ENCODE results near the gene ZMYM5. TPM values are rescaled to one million over a fixed set of nuclear protein-coding genes. Genes with fewer than 3 reads are reported as not detected.
"Not testable (repeated sequence)": the region's sequence is repeated elsewhere in the genome, so short reads cannot be mapped to it uniquely, and the experiment has no call there.

ZMYM5 gene
- total and polyA plus RNA-seq, 2 of the 8 experiments (the other 6 are each of a cell fraction or from before 2014, with no cell fraction given), result 4.9 to 7.9 TPM

DNA sequence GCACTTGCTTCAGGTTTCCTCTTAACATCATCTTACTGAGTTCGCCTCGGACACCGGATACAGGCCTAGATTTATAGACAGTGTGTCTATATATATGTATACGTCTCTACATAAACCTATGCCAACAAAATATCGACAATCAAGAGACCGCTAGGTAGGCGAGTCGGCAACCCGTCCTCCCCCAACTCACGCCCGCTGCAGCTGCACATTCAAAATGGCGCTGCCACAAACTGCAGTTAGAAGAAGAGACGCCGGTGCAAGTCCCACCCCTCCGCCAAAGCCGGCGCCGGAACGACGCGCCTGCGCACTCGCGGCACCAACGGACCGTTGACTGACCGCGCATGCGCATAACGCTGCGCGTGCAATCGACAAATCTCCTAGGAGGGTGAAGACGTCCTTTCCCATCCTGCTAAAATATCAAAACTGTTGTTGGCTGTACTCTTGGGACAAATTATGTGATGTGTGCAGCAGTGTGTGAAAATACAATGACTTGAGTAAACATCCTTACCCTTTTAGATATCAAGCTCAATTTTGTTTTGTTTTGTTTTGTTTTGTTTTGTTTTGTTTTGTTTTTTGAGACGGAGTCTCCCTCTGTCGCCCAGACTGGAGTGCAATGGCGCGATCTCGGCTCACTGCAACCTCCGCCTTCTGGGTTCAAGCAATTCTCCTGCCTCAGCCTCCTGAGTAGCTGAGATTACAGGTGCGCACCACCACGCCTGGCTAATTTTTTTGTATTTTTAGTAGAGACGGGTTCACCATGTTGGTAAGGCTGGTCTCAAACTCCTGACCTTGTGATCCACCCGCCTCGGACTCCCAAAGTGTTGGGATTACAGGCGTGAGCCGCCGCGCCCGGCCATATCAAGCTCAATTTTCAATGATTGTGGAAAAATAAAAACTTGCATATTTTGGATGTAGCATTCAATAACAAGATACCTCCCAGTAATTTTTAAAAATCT lies 80.4 kb downstream of the ZMYM5 start, which contains the start of gene PSPC1:
Gene PSPC1 (minus strand): TSS at position 219 of the 956 bp plus-strand sequence. CDS start 188 bp downstream, at position 31.
- peaks cover 16 to 23% of the 10 kb centered on the region in 2 experiments for H3K79me2 ChIP-seq (ENCODE audit: control insufficient read depth in 1 of 2, insufficient read depth in 2 of 2, low read length in 2 of 2)
- POLR2A ChIA-PET (ENCODE audit: partially characterized antibody), result interaction anchor here (0.6 to 2.7 kb wide), 11 partner anchors 9 to 205 kb away, joined by 3 to 18 read pairs (median 4); partner anchors contain the start of gene ZMYM5
- H3K27me3 ChIP-seq (replicated peaks in 1 of 4; ENCODE audit: control insufficient read depth in 3 of 4, extremely low read depth in 1 of 4, insufficient read depth in 3 of 4, low read length in 3 of 4); H3K79me1 ChIP-seq (ENCODE audit: low read depth, low read length); H3K23me2 ChIP-seq (ENCODE audit: low read depth, low read length); H3K23ac ChIP-seq (ENCODE audit: insufficient read length); H4K20me1 ChIP-seq (replicated peaks in 1 of 2; ENCODE audit: control insufficient read depth in 1 of 2, insufficient read depth in 2 of 2, low read length in 2 of 2); H3K14ac ChIP-seq (ENCODE audit: insufficient read length); H3K4me1 ChIP-seq (replicated peaks in 1 of 4; ENCODE audit: control insufficient read depth in 3 of 4, insufficient read depth in 4 of 4, low read length in 3 of 4); H3K9me3 ChIP-seq (ENCODE audit: insufficient read depth in 2 of 2, low read depth in 1 of 2, low read length in 1 of 2); H3K36me3 ChIP-seq (ENCODE audit: control insufficient read depth in 2 of 4, insufficient read depth in 4 of 4, low read length in 3 of 4); H2BK20ac ChIP-seq (ENCODE audit: low read length): not testable (repeated sequence)
- peak within 1 kb of the TSS; percentile 34 to 72 for H3K4me2 ChIP-seq (ENCODE audit: insufficient read depth in 1 of 2, low read depth in 2 of 2, low read length in 2 of 2)
- H2AK5ac ChIP-seq (ENCODE audit: low read depth, low read length), result peak within 1 kb of the TSS; percentile 91; the same call in 1 of the 2 replicates
- H3K27ac ChIP-seq (ENCODE audit: low read depth, low read length), result peak within 1 kb of the TSS; percentile 86
- peak within 1 kb of the TSS; percentile 96 to 99 (median 96) for H3K9ac ChIP-seq (replicated peaks in 1 of 4; ENCODE audit: extremely low read depth in 1 of 4, low read depth in 3 of 4, low read length in 3 of 4)
- peak within 1 kb of the TSS; percentile 93 for H4K91ac ChIP-seq (replicated peaks; ENCODE audit: insufficient read length, low read length)
- H2AFZ ChIP-seq (ENCODE audit: low read length), result peak within 1 kb of the TSS; percentile 38; the same call in 1 of the 2 replicates
- DNase-seq (ENCODE audit: low read depth in 1 of 2, low spot score in 2 of 2), result peak; percentile 90 to 96
- peak within 1 kb of the TSS; percentile 75 for H4K5ac ChIP-seq (ENCODE audit: insufficient read length, low read depth, low read length)
- FAIRE-seq, result peak; percentile 95
- 29% methylated on average over 50 of the region's 50 CpGs; no CpG with 5 or more reads in 1 of the 2 experiments for WGBS, 2 experiments (ENCODE audit: extremely low coverage in 1 of 2, insufficient coverage in 1 of 2, insufficient read length in 1 of 2, insufficient replicate concordance in 2 of 2, low coverage in 1 of 2, low lambda C conversion rate in 2 of 2, missing lambda C conversion rate in 1 of 2)
- 0 out of 2 replicates have a peak within 1 kb of the TSS, but pooled peaks have one; percentile 19 for H2BK15ac ChIP-seq (ENCODE audit: low read length)
- peak within 1 kb of the TSS; percentile 94 for H4K8ac ChIP-seq (ENCODE audit: extremely low read depth, insufficient read depth, low read length)
- H2BK120ac ChIP-seq (replicated peaks; ENCODE audit: low read depth, low read length), result peak within 1 kb of the TSS; percentile 57
- peak within 1 kb of the TSS; percentile 93 for H2BK5ac ChIP-seq (ENCODE audit: low read depth, low read length)
- CTCF ChIA-PET (ENCODE audit: partially characterized antibody), result interaction anchor here (1.0 to 1.5 kb wide), 3 partner anchors 9 to 23 kb away, joined by 3 to 4 read pairs (median 4); no protein-coding TSS in a partner anchor
- peak within 1 kb of the TSS; percentile 92 for H3K56ac ChIP-seq (replicated peaks; ENCODE audit: insufficient read length, low read depth, low read length)
- peak within 1 kb of the TSS; percentile 91 for H3K4ac ChIP-seq (replicated peaks; ENCODE audit: insufficient read length, low read depth, low read length)
- H3K18ac ChIP-seq (ENCODE audit: extremely low read depth, low read length), result peak within 1 kb of the TSS; percentile 85
- peak within 1 kb of the TSS; percentile 84 for H2BK12ac ChIP-seq (ENCODE audit: low read depth, low read length)
- peak within 1 kb of the TSS; percentile 87 to 97 (median 95) for H3K4me3 ChIP-seq (ENCODE audit: extremely low read depth in 1 of 4, insufficient read depth in 2 of 4, low read depth in 3 of 4, low read length in 4 of 4)
- TF ChIP-seq CHD1 (IDR thresholded peaks at IDR 0.05; ENCODE audit: low read depth, low read length) (peak; percentile 65), NRF1 (IDR thresholded peaks at IDR 0.05; ENCODE audit: low read depth, low read length) (peak; percentile 71), YY1 (IDR thresholded peaks at IDR 0.05; ENCODE audit: low read depth, low read length) (peak; percentile 96), PHF8 (conservative IDR thresholded peaks at IDR 0.05; ENCODE audit: low read depth, low read length) (peak; percentile 81), SP1 (IDR thresholded peaks at IDR 0.05; ENCODE audit: low read depth, low read length) (0 out of 2 replicates have a peak, but pooled peaks have one; percentile 43), TAF7 (optimal IDR thresholded peaks at IDR 0.05; ENCODE audit: borderline replicate concordance, low read depth, low read length) (peak; percentile 89), TBP (IDR thresholded peaks at IDR 0.05; ENCODE audit: low read depth, low read length) (peak; percentile 92), HDAC2 (IDR thresholded peaks at IDR 0.05; ENCODE audit: borderline replicate concordance in 1 of 2, low read depth in 2 of 2, low read length in 2 of 2) (0 out of 4 replicates have a peak, but pooled peaks of 1 of the 2 experiments have one; percentile 15), GTF2F1 (IDR thresholded peaks at IDR 0.05; ENCODE audit: borderline replicate concordance, low read depth, low read length) (peak; percentile 82), TAF1 (IDR thresholded peaks at IDR 0.05; ENCODE audit: low read depth, low read length) (peak; percentile 97), POLR2A (IDR thresholded peaks at IDR 0.05; ENCODE audit: control extremely low read depth in 1 of 2, low read depth in 2 of 2, low read length in 2 of 2) (peak; percentile 76 to 94)

All from H1 (cell line).